Measurements from ENCODE around the gene ZBED1.
"Not testable (repeated sequence)": the region's sequence is repeated elsewhere in the genome, so short reads cannot be mapped to it uniquely, and the experiment has no call there.

The ZBED1 gene

GRCh38 chrX:2495595-2495994 is 5.2 kb downstream of the ZBED1 start:
- DNase-seq = no peak

- no peak for DNase-seq
Measured at GRCh38 chrX:2492531-2493218, 8.1 kb downstream of the ZBED1 start.

DNA sequence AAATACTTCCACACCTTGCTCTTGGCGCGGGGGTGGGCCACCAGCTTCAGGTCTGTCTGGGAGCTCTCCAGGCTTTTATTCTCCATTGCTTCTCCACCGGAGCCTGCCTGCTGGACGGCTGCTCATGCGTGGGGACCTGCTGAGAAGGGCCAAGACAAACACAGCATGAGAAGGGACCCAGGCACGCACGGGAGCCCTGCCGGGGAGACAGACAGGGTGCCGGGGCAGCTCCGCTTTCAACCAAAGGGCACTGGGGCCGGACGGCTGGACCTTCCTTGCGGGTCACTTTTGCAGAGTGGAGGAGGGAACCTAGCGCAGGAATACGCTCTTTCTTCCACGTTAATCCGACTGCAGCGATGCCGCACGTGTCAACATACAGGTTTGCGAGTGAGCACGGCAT is 10.1 kb downstream of the ZBED1 start:
- DNase-seq = no peak

DNA sequence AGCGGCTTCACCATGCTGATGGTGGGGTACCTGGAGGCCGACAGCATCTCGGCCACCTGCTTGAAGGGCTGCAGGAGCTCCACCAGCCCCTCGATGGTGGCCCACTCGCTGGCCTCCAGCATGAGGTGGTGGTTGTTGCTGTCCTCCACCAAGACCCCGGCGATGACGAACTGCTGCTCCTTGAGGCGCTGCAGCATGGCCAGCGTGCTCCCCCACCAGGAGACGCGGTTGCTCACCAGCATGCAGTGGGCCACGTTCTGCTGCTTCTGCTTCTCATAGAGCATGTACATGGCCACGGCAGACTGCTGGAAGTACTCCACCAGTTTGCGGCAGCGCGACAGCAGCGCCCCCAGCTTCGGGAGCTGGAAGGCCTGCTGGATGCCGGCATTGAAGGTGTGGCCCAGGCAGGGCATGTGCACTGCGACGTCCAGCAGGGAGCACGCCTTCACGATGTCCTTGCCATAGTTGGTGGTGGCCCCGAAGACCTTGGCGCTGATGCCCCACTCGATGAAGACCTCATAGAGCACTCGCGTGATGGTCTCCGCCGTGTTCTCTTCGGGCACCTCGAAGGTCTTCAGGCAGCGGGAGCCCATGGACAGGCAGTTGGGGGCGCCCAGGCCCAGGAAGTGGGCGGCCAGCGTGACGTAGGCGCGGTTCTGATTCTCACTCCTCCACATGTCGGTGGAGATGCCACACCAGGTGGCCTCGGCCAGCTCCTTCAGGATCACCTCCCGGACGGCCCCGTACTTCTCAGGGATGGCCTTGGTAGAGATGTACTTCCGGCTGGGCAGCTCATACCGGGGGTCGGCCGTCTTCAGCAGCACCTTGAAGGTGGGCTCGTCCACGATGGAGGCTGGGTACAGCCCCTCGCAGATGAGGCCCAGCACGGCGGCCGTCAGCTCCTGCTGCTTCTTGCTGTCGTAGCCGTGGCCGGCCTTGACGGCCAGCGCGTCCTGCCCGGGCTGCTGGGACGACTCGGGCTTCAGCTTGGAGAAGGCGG is 11.0 kb downstream of the ZBED1 start:
- no peak for DNase-seq

- DNase-seq = no peak
Measured at GRCh38 chrX:2488621-2489285, 12.0 kb downstream of the ZBED1 start.

DNA sequence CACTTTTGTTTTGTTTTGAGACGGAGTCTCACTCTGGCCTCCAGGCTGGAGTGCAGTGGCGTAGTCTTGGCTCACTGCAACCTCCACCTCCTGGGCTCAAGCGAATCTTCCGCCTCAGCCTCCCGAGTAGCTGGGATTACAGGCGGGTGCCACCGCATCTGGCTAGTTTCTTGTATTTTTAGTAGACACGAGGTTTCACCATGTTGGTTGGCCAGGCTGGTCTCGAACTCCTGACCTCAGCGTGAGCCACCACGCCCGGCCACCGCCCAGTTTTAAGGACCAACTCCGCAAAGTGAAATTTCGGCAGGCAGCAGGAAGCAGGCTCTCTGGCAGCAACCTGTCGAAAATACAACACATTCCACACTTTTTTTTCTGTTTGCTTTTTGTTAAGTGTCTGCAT is 13.4 kb downstream of the ZBED1 start:
- DNase-seq = no peak

GRCh38 chrX:2486476-2487133 is 14.2 kb downstream of the ZBED1 start:
- DNase-seq = no peak

DNA sequence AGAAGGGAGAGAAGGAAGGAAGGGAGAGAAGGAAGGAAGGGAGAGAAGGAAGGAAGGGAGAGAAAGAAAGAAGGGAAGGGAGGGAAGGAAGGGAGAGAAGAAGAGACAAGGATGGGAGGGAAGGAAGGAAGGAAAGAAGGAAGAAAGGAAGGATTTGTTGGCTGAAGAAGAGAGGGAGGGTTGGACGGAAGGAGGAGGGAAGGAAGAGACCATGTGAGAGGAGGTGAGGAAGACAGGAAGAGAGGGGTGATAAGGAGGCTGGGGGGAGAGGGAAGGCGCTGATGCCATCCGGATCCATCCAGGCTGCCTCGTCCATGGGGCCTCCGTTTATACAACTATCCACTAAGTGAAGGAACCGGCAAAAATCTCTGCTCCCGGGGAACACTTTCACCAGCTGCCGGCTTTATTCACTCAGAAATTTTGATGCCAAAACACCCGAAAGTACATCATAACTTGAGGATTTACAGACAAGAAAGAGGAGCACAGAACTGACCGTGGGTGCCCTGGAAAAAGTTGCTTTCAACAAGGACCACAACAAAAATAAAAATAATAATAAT is 14.9 kb downstream of the ZBED1 start:
- no peak for DNase-seq

- DNase-seq = no peak
Measured at GRCh38 chrX:2484721-2485648, 15.8 kb downstream of the ZBED1 start.

GRCh38 chrX:2484256-2484655 is 16.5 kb downstream of the ZBED1 start:
- DNase-seq = no peak

DNA sequence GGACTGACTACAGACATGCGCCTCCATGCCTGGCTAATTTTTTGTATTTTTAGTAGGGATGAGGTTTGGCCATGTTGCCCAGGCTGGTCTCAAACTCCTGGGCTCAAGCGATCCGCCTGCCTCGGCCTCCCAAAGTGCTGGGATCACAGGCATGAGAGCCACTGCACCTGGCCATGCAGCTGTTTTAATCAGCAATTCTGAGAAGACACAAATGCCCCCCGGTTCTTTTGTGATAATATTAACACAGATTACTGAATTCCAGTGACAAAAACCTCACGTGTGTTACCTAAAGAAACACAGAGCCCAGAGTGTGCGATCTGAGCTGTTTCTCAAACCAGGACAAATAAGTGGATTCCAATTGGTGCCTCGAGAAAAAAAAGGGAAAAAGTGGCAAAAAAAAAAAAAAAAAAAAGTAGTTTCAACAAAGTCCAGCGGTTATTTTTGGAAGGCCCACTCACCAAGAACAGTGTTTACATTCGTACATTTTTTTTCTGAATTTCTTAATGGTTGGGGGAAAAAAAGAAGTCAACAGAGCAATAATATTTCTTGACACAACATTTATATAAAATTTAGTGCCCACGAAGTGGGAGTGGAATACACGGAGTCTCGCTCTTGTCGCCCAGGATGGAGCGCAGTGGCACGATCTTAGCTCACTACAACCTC is 17.2 kb downstream of the ZBED1 start:
- DNase-seq = no peak

GRCh38 chrX:2481597-2481996 is 19.2 kb downstream of the ZBED1 start:
- not testable (repeated sequence) for DNase-seq

DNA sequence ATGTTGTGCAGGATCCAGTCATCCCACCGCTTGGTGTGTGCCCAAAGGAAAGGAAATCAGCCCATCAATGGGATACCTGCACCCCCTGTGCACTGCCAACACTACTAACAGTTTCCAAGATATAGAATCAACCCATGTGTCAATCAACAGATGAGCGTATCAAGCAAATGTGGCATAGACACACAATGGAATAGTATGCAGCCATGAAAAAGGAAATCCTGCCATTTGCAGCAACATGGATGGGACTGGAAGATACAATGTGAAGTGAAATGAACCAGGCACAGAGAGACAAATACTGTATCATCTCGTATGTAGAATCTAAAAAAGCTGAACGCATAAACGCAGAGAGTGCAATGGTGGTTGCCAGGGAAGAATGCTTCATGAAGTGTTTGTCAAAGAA is 20.8 kb downstream of the ZBED1 start:
- not testable (repeated sequence) for DNase-seq

GRCh38 chrX:2479420-2479780 is 21.4 kb downstream of the ZBED1 start:
- DNase-seq = no peak

DNA sequence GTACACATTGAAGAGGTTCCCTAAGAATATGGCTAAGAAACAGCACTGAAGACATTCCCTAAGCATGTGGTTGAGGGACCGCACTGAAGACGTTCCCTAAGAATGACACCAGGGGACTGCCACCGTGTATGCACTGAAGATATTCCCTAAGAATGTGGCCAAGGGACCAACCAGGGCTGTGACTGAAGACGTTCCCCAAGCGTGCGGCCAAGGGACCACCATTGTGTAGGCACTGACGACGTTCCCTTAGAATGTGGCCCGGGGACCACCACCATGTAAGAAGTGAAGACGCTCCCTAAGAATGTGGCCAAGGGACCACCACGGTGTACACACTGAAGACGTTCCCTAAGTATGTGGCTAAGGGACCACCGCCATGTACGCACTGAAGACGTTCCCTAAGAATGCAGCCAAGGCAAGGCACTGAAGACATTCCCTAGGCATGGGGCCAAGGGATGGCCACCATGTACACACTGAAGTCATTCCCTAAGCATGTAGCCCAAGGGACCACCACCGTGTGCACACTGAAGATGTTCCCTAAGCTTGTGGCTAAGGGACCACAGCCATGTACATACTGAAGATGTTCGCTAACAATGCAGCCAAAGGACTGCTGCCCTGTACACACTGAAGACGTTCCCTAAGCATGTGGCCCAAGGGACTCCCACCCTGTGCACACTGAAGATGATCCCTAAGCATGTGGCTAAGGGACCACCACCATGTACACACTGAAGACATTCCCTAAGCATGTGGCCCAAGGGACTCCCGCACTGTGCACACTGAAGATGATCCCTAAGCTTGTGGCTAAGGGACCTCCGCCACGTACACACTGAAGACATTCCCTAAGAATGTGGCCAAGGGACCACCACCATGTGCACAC is 22.0 kb downstream of the ZBED1 start:
- no peak for DNase-seq

DNA sequence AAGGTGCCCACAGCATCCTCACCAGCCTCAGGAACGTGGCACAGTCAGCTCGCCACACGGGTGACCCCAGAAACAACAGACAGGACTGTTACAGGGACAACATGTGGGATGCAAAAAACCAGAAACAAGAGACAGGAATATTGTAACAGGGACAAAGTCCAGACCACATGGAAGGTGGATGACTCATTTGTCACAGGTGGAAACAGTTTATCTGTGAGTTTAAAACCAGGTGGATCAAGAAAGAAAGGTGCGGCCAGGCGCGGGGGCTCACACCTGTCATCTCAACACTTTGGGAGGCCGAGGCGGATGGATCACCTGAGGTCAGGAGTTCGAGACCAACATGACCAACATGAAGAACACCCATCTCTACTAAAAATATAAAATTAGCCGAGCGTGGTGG is 23.5 kb downstream of the ZBED1 start:
- DNase-seq = not testable (repeated sequence)

DNA sequence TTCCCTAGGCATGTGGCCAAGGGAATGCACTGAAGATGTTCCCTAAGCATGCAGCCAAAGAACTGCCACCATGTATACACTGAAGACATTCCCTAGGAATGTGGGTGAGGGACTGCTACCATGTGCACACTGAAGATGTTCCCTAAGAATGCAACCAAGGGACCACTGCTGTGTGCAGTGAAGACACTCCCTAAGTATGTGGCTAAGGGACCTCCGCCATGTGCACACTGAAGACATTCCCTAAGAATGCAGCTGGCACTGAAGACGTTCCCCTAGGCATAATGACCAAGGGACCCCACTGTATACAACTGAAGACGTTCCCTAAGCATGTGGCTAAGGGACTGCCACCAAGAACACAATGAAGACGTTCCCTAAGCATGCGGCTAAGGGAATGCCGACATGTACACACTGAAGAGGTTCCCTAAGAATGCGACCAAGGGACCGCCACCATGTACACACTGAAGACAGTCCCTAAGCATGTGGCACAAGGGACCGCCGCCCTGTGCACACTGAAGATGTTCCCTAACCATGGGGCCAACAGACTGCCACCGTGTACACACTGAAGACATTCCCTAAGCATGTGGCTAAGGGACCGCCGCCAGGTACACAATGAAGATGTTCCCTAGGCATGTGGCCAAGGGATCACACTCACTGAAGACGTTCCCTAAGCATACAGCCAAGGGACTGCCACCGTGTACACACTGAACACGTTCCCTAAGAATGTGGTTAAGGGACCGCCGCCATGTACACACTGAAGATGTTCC is 25.6 kb downstream of the ZBED1 start:
- no peak for DNase-seq

- DNase-seq = no peak
Measured at GRCh38 chrX:2474280-2474962, 26.4 kb downstream of the ZBED1 start.

GRCh38 chrX:2473064-2473463 is 27.7 kb downstream of the ZBED1 start:
- DNase-seq = not testable (repeated sequence)
